Measurements from ENCODE around the gene TMEM232. TPM values are rescaled to one million over a fixed set of nuclear protein-coding genes. Genes with fewer than 3 reads are reported as not detected.

TMEM232 gene
- total and polyA plus RNA-seq, 2 of the 4 experiments (the other 2 are of a cell fraction): 0.17 to 0.36 TPM

DNA sequence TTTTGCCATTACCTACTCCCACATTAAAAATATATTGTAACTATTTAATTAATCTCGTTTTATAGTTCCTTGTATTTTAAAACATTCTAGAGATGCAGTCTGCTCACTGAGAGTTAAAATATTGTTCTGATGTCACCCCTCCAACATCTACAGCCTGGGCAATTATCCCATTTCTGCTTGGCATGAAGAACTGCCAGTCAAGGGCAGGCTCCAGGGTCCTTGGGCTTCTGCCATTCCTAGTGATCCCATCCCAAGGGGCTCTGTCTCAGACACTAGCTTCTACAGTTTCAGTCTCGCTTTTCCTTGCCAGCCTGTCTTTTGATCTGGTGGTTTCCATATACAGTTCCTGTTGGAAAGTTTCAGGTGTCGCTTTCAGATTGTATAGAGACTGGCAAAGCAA lies 287.2 kb downstream of the TMEM232 start:
- H3K79me1 ChIP-seq (ENCODE audit: low read depth in 1 of 2, low read length in 2 of 2): no peaks in the 10 kb centered on the region
- H2BK5ac ChIP-seq (ENCODE audit: low read depth, low read length, poor library complexity, severe bottlenecking): no peak overlapping the region
- ChIA-PET CTCF (no interaction called here), POLR2A (ENCODE audit: unreplicated experiment) (no interaction called here)
- H3K9me1 ChIP-seq (ENCODE audit: insufficient read depth, low read length): no peaks in the 10 kb centered on the region
- no peak overlapping the region for H2AK9ac ChIP-seq (replicated peaks; ENCODE audit: low read depth, low read length, poor library complexity)
- in situ Hi-C loops (cut with MboI; ENCODE audit: low sequenced_read_pairs) (no loop called here), dilution Hi-C loops (cut with HindIII; ENCODE audit: low sequenced_read_pairs, unreplicated experiment) (no loop called here), intact Hi-C loops (cut with micrococcal nuclease) (no loop called here)
- no peak overlapping the region for H3K23ac ChIP-seq (ENCODE audit: low read depth, low read length)
- no peak for TF ChIP-seq MAZ (IDR thresholded peaks at IDR 0.05; ENCODE audit: borderline replicate concordance, low read depth, low read length)
- TF ChIP-seq RCOR1 (IDR thresholded peaks at IDR 0.05; ENCODE audit: insufficient replicate concordance, low read length): no peak
- TF ChIP-seq BHLHE40 (IDR thresholded peaks at IDR 0.05; ENCODE audit: low read depth, low read length): no peak
- TF ChIP-seq, protein P1, sequence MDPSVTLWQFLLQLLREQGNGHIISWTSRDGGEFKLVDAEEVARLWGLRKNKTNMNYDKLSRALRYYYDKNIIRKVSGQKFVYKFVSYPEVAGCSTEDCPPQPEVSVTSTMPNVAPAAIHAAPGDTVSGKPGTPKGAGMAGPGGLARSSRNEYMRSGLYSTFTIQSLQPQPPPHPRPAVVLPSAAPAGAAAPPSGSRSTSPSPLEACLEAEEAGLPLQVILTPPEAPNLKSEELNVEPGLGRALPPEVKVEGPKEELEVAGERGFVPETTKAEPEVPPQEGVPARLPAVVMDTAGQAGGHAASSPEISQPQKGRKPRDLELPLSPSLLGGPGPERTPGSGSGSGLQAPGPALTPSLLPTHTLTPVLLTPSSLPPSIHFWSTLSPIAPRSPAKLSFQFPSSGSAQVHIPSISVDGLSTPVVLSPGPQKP (IDR thresholded peaks at IDR 0.05; ENCODE audit: borderline replicate concordance, low read depth, low read length): no peak
- no peak for TF ChIP-seq RAD21 (IDR thresholded peaks at IDR 0.05; ENCODE audit: low read length)
- TF ChIP-seq POLR2A (IDR thresholded peaks at IDR 0.05; ENCODE audit: low read depth, low read length): no peak
- TF ChIP-seq FOS (IDR thresholded peaks at IDR 0.05; ENCODE audit: low read depth, low read length): no peak
- no peak for TF ChIP-seq CHD1 (IDR thresholded peaks at IDR 0.05; ENCODE audit: low read depth, low read length)
- TF ChIP-seq MXI1 (IDR thresholded peaks at IDR 0.05; ENCODE audit: borderline replicate concordance, low read depth, low read length): no peak
- no peak for TF ChIP-seq MAFK (IDR thresholded peaks at IDR 0.05; ENCODE audit: low read depth, low read length)
- TF ChIP-seq CEBPB (IDR thresholded peaks at IDR 0.05; ENCODE audit: low read depth, low read length): no peak
- no peak for TF ChIP-seq NFE2L2 (IDR thresholded peaks at IDR 0.05; ENCODE audit: low read depth, low read length)
- TF ChIP-seq, protein P2, sequence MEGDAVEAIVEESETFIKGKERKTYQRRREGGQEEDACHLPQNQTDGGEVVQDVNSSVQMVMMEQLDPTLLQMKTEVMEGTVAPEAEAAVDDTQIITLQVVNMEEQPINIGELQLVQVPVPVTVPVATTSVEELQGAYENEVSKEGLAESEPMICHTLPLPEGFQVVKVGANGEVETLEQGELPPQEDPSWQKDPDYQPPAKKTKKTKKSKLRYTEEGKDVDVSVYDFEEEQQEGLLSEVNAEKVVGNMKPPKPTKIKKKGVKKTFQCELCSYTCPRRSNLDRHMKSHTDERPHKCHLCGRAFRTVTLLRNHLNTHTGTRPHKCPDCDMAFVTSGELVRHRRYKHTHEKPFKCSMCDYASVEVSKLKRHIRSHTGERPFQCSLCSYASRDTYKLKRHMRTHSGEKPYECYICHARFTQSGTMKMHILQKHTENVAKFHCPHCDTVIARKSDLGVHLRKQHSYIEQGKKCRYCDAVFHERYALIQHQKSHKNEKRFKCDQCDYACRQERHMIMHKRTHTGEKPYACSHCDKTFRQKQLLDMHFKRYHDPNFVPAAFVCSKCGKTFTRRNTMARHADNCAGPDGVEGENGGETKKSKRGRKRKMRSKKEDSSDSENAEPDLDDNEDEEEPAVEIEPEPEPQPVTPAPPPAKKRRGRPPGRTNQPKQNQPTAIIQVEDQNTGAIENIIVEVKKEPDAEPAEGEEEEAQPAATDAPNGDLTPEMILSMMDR (conservative IDR thresholded peaks at IDR 0.05; ENCODE audit: low read depth, low read length): no peak
- TF ChIP-seq RFX5 (IDR thresholded peaks at IDR 0.05; ENCODE audit: low read depth, low read length): no peak
- TF ChIP-seq, protein P3, sequence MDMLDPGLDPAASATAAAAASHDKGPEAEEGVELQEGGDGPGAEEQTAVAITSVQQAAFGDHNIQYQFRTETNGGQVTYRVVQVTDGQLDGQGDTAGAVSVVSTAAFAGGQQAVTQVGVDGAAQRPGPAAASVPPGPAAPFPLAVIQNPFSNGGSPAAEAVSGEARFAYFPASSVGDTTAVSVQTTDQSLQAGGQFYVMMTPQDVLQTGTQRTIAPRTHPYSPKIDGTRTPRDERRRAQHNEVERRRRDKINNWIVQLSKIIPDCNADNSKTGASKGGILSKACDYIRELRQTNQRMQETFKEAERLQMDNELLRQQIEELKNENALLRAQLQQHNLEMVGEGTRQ (IDR thresholded peaks at IDR 0.05; ENCODE audit: low read depth, low read length): no peak
- TF ChIP-seq SMC3 (IDR thresholded peaks at IDR 0.05; ENCODE audit: low read depth, low read length): no peak
- H4K20me1 ChIP-seq (ENCODE audit: insufficient read depth, low read length): no peaks in the 10 kb centered on the region
- H3K9me3 ChIP-seq (ENCODE audit: control insufficient read depth, insufficient read depth, low read length): no peaks in the 10 kb centered on the region; the same call in 1 of the 2 replicates
- no peaks in the 10 kb centered on the region for H3K36me3 ChIP-seq (ENCODE audit: control insufficient read depth, insufficient read depth, low read length)
- no peak overlapping the region for H2BK120ac ChIP-seq (ENCODE audit: low read depth, low read length)
- no peak overlapping the region for H2AK5ac ChIP-seq (ENCODE audit: low read depth, low read length)
- no peak overlapping the region for H2BK20ac ChIP-seq (ENCODE audit: low read depth, low read length)
- H3K27ac ChIP-seq (ENCODE audit: insufficient read depth, low read length): no peak overlapping the region
- no peak overlapping the region for H3K4ac ChIP-seq (ENCODE audit: low read depth, low read length)
- no peak overlapping the region for H2BK15ac ChIP-seq (ENCODE audit: low read depth, low read length)
- DNase-seq: no peak
- no peak overlapping the region for H3K9ac ChIP-seq (ENCODE audit: low read depth, low read length)
- no peak overlapping the region for H4K5ac ChIP-seq (ENCODE audit: low read depth, low read length)
- H3K4me3 ChIP-seq (ENCODE audit: insufficient read depth, low read depth, low read length): no peak overlapping the region
- H3K56ac ChIP-seq (ENCODE audit: extremely low read depth, insufficient read depth, low read length): no peak overlapping the region
- no TSS peak for BruUV-seq (replicated peaks)
- H4K91ac ChIP-seq (ENCODE audit: insufficient read depth, low read depth, low read length): no peak overlapping the region
- no peaks in the 10 kb centered on the region for H3K4me1 ChIP-seq (ENCODE audit: control insufficient read depth, insufficient read depth, low read length)
- H4K8ac ChIP-seq (ENCODE audit: low read depth in 2 of 2, low read length in 2 of 2): no peak overlapping the region
- H3K14ac ChIP-seq (replicated peaks; ENCODE audit: low read depth, low read length): no peak overlapping the region
- ATAC-seq (ENCODE audit: low read depth): no peak
- no CpG with 5 or more reads among the region's 3 CpGs for WGBS, 2 experiments (ENCODE audit: extremely low coverage in 2 of 2, insufficient read length in 1 of 2)
- no peaks in the 10 kb centered on the region for H3K27me3 ChIP-seq (ENCODE audit: control insufficient read depth, insufficient read depth, low read length)
- H3K18ac ChIP-seq (ENCODE audit: low read depth, low read length): no peak overlapping the region
- H3K4me2 ChIP-seq (ENCODE audit: low read depth, low read length): no peak overlapping the region
- H2AFZ ChIP-seq (replicated peaks; ENCODE audit: low read length, poor library complexity): no peak overlapping the region
